Renal cortical epithelial cell (primary cell): ENCODE data around the gene HDX. TPM values are rescaled to one million over a fixed set of nuclear protein-coding genes. Genes with fewer than 3 reads are reported as not detected.
"Not testable (repeated sequence)": the region's sequence is repeated elsewhere in the genome, so short reads cannot be mapped to it uniquely, and the experiment has no call there.

Experiments
- DNase-seq: peaks from one replicate; pipeline ENCODE4 v3.0.0-alpha.2; 2011; ENCODE audit warnings: low read depth
- total RNA-seq: library from RNA; depleted of rRNA; stranded (reverse); fragments of >200 nt; gene quantifications from 2 replicates; pipeline ENCODE4 v1.2.3, GENCODE V29; 2014

The HDX gene
- total RNA-seq = 9.9 and 14.2 TPM in 2 replicates

GRCh38 chrX:84501798-84502628 lies at the start of gene HDX:
Gene HDX, minus strand, starts transcription at chrX:84502453. Its CDS starts 27,056 bp downstream, at chrX:84475397.
- DNase-seq = peak; percentile 72

DNA sequence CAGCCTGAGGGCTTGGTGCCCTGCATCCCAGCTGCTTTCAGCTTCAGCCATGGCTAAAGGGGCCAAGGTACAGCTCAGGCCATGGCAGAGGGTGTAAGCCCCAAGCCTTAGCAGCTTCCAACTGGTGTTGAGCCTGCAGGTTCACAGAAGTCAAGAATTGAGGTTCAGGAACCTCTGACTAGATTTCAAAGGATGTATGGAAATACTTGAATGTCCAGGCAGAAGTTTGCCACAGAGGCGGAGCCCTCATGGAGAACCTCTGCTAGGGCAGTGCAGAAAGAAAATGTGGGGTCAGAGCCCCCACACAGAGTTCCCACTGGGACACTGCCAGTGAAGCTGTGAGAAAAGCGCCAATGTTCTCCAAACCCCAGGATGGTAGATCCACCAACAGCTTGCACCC lies 39.1 kb upstream of the HDX start:
- DNase-seq = not testable (repeated sequence)

- DNase-seq = not testable (repeated sequence)
Measured at GRCh38 chrX:84537627-84538026, 35.4 kb upstream of the HDX start.

DNA sequence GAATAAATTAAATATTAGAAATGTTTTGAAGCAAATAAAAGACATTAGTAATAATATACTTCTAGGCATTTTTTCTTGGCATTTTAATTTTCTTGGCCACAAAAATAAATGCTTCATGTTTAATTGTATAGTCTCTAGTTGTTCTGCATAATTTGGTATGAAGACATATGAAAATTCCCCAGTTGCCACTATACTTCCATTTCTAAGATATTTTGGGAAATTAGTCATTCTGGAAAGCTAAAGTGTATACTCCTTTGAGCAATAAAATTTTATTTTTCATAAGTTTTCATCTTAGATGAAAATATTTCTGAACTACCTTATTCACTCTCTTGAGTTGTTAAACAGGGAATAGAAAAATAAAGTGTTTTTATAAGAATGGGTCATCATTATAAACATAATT lies 13.8 kb downstream of the HDX start:
- DNase-seq = no peak

DNA sequence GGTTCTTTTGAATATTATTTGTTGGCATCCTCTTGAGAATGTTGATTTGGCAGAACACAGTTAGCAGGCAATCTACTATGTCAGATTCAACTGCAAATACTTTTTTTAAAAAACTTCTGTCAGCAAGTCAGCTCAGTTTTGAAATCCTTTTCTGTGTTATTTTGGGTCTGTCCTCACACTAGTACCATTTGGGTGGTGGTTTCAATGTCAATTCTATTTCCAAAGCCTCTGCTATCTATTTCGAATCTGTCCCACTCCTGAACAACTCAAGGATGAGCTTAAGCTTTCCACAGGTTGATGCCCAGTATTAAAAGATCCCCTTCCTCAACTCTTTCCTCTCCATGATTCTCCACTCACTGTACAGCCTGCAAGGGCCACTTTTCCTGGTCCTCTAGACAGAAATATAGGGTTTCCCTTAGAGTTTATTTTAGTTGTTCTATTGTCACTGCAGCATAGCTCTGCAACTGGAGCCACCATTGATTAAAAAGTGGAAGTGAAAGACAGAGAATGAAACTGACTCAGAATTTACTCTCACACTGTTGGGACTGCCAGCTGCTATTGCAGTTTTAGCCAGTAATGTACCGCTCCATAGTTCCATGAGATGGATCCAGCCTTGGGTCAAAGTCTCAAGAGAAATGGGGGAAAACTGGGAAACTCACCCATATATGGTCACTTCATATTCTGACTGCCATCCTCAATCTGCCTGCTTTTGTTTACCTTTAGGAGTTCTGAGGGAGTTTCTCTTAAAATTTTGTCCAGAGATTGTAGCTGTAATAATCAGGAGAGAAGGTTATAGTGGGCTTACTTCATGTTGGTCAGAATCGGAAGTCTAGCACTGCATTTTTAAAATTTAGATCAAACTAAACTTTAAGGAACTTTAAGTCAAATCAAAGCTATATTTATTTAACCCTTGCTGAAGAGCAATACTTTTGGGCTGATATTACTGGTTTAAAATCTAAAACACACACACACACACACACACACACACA lies 14.6 kb downstream of the HDX start:
- DNase-seq = no peak

DNA sequence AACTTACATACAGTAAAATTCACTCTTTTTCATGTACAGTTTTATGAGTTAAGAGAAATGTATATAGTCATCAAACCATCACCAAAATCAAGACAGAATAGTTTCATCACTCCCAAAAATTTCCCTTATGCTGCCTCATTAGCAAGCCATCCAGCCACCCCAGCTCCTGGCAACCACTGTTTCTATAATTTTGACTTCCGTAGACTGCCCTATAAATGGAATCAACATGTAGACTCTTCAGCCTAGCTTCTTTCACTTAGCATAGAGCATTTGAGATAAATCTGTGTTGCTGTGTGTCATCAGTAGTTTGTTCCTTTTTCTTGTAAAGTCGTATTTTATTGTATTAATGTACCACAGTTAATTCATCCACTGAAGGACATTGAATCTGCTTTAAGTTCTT lies 23.2 kb downstream of the HDX start:
- no peak for DNase-seq

- no peak for DNase-seq
Measured at GRCh38 chrX:84477114-84477513, 25.1 kb downstream of the HDX start.

- no peak for DNase-seq
Measured at GRCh38 chrX:84475596-84475995, 26.7 kb downstream of the HDX start.

- no peak for DNase-seq
Measured at GRCh38 chrX:84475101-84475500, 27.2 kb downstream of the HDX start.

DNA sequence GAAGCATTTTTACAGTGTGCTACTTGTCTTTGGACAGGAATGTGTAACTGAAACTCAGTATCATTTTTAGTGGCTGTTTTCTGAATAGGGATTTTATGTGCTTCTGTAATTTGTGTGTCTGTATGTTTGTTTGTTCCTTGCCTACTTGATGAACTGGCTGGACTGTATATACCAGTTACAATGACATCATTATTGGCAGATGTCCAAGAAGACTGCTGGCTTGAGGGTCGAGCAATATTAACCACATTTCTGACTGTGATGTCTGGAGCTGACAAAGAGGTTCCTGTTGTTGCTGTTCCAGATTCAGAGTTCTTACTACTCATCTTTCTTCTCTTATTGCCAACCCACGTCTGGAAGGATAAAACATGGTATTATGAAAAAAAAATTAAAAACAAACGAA lies 33.0 kb downstream of the HDX start:
- peak; percentile 6 for DNase-seq

GRCh38 chrX:84467898-84468297 lies 34.4 kb downstream of the HDX start:
- no peak for DNase-seq

- DNase-seq = no peak
Measured at GRCh38 chrX:84453351-84454246, 48.7 kb downstream of the HDX start.

DNA sequence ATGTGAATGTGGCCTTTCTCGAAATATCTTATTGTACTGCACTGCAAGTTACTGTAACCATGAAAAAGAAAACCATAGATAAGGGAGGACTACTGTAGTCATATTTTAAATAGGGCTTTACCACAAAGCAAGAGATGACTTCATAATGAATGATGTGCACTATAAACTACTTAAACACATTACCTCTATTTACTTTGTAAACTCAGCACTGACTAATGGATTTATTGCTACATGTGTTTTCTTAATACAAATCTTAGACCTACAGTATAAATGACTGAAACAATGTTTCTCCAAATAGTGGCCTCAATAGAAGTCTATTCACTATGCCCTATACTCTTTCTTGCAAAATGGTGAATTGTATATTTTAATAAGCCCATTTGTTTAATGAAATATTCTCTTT lies 61.1 kb downstream of the HDX start:
- DNase-seq = no peak

DNA sequence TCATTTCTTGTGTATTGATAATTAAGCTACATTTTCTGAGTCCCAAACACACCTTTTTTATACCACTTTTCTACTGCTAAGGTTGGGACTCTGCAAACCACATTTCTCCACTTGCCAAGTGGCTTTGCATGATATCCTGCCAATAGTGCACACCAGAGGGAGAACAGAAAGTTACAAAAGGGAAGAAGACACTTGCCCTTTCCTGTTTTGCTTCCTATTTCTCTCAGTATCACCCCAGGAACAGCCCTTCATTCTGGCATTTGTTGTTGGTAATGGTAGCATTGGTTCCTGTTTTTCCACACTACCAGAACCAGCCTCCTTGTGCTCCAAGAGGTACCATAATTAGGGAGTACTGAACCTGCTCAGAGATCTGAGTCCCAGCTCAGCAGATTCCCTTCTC lies 87.1 kb downstream of the HDX start:
- no peak for DNase-seq

GRCh38 chrX:84363663-84364062 lies 138.6 kb downstream of the HDX start:
- DNase-seq = peak; percentile 4

GRCh38 chrX:84363051-84363450 lies 139.2 kb downstream of the HDX start:
- DNase-seq = no peak

GRCh38 chrX:84362184-84362838 lies 139.9 kb downstream of the HDX start:
- DNase-seq = no peak

DNA sequence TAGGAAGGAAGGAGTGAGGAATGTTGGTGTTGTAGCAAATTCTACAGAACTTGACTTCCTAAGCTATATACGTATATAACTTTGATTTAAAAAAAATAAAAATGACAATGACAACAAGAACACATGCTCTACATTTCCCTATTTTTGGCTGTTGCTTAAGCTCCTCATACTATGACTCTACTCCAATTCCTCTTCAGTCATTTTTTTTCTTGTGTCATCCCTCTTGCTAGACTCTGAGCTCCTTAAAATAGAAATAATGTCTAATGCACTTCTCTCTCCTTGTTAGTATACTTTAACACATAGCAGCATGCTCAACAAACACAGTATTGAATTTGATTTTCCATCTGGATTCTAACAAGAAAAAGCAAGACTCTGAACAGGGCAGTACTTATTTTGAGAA lies 144.0 kb downstream of the HDX start:
- DNase-seq = no peak

- no peak for DNase-seq
Measured at GRCh38 chrX:84357296-84357695, 145.0 kb downstream of the HDX start.

DNA sequence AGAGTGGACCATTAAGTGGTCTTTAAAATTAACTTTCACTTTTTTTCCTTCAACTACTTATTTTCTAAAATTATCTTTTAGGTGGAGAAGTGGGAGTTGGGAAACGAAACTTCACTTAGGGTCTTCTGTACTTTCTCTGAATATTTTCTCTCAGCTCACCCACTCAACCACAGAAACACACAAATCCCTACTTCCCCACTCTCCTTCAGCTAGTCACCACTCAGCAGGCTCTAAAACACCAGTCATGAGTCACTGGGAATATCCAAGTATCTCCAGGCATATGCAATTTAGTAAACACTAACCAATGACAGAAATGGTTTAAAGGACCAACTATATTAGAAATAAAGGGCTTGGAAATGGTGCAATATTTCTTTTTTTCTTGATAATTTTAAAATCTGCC lies 161.3 kb downstream of the HDX start:
- peak; percentile 37 for DNase-seq
